IPS DF 4.7 (cell line): ENCODE data around the gene SCG3.
"Not testable (repeated sequence)": the region's sequence is repeated elsewhere in the genome, so short reads cannot be mapped to it uniquely, and the experiment has no call there.

Source experiments
- DNase-seq: peaks from one replicate; pipeline ENCODE4 v3.0.0-alpha.2; 2013; ENCODE audit warnings: low spot score; ENCODE audit errors: extremely low read depth

Gene SCG3

GRCh38 chr15:51681303-51681963 is at the start of gene SCG3:
Gene SCG3, plus strand, starts transcription at chr15:51681503. Its CDS starts 253 bp downstream, at chr15:51681756.
- DNase-seq, result peak; percentile 86

GRCh38 chr15:51634591-51635198 is 46.6 kb upstream of the SCG3 start:
- DNase-seq, result no peak

- no peak for DNase-seq
These were observed 39.7 kb upstream of the SCG3 start for GRCh38 chr15:51641490-51642130.

- DNase-seq, result no peak
These were observed 38.6 kb upstream of the SCG3 start for GRCh38 chr15:51642696-51643095.

GRCh38 chr15:51647128-51647562 is 34.2 kb upstream of the SCG3 start:
- no peak for DNase-seq

- DNase-seq, result not testable (repeated sequence)
These were observed 33.2 kb upstream of the SCG3 start for GRCh38 chr15:51648101-51648500.

- not testable (repeated sequence) for DNase-seq
These were observed 32.7 kb upstream of the SCG3 start for GRCh38 chr15:51648643-51649042.

GRCh38 chr15:51649659-51650521 is 31.4 kb upstream of the SCG3 start:
- DNase-seq, result peak; percentile 33

GRCh38 chr15:51652084-51652668 is 29.1 kb upstream of the SCG3 start:
- DNase-seq, result no peak

- not testable (repeated sequence) for DNase-seq
These were observed 25.8 kb upstream of the SCG3 start for GRCh38 chr15:51655401-51656057.

- no peak for DNase-seq
These were observed 22.6 kb upstream of the SCG3 start for GRCh38 chr15:51658664-51659063.

GRCh38 chr15:51661072-51661471 is 20.2 kb upstream of the SCG3 start:
- no peak for DNase-seq

GRCh38 chr15:51667478-51667877 is 13.8 kb upstream of the SCG3 start:
- no peak for DNase-seq

GRCh38 chr15:51668446-51668845 is 12.9 kb upstream of the SCG3 start:
- no peak for DNase-seq

GRCh38 chr15:51669381-51669780 is 11.9 kb upstream of the SCG3 start:
- DNase-seq, result no peak

GRCh38 chr15:51672155-51672687 is 9.1 kb upstream of the SCG3 start:
- DNase-seq, result no peak

GRCh38 chr15:51672913-51673857 is 8.1 kb upstream of the SCG3 start:
- DNase-seq, result no peak

- DNase-seq, result no peak
These were observed 6.1 kb upstream of the SCG3 start for GRCh38 chr15:51675234-51675633.

GRCh38 chr15:51677021-51677420 is 4.3 kb upstream of the SCG3 start:
- no peak for DNase-seq
